Limb (tissue), 2 donors: ENCODE measurements around the gene C9orf78.

Experiments
- DNase-seq, 2 donors: peaks; one replicate each; pipeline ENCODE4 v3.0.0-alpha.2; 2016; ENCODE audit errors: extremely low spot score in 2 of 2

The C9orf78 gene, protein sequence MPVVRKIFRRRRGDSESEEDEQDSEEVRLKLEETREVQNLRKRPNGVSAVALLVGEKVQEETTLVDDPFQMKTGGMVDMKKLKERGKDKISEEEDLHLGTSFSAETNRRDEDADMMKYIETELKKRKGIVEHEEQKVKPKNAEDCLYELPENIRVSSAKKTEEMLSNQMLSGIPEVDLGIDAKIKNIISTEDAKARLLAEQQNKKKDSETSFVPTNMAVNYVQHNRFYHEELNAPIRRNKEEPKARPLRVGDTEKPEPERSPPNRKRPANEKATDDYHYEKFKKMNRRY

DNA sequence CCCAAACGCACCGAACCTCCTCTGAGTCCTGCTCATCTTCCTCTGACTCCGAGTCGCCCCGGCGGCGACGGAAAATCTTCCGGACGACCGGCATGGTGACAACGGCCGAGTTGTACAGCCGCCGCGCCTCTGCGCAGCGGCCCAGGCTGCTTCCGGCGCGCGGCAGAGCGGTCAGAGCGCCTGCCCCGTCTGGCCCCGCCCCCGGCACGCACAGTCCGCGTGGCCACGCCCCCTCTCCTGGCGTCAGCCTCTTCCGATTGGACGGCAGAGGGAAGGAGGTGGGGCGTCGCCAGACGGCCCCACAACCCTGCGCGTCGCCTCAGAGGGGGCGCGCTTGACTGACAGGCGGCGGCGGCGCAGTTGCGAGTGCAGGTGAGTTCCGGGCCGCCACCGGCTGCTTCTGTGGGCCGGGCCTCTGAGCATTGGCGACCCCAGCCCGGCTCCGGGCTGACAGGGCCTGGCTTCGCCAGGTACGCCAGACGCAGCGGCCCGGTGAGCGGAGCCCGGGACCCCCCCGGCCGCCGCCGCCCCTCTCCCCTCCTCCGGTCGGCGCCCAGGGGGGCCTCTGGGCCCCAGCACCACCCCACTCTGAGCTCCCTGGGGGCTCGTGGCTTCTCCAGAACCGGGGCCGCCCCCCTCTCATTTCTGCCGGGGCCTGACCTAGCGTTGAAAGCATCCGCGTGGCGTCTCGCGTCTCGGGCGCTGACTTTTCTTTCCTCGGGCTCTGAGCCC is at the start of gene C9orf78, which contains the start of gene USP20:
C9orf78 (minus strand) TSS at position 148 of the 732 bp plus-strand sequence; CDS start at position 94, 54 bp downstream.
USP20 (plus strand) TSS at position 331 of the 732 bp plus-strand sequence. CDS start 17,098 bp downstream, outside the sequence.
- DNase-seq = peak; percentile 98

DNA sequence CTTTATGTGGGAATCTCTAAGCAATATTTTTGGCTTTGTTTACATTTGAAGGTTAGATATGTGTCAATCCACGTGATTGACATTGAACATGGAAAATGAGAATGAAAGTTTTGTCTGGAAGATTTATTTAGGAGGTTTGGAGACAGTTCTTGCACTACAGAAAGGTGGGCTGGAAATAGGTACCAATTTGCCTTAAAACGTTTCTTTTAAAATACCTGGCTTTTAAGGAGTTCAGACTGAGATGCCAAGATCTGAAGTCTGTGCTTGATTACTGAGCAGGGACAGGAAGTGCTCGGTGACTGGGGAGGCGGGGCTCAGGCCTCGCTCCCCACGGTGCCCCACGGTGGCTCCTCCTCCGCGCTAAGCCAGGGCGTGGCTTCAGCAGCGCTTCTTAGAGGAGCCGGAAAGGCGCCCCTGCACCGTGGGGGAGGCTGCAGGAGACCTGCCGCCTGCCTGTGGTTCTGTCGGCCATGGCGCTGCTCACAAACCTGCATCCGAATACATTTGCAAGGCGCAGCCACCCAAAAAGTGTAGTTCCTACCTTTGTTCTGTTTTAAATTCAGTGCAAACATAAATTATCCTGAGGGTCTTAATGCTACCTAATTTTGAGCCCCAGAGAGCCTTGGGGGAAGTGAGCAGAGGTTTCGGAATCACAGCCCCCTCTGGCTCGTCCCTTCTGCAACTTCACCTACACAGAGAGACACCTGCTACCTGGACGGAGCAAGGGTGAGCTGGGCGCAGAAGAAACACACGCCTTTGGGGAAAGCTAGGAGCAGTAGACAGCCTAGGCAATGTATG is 49.3 kb upstream of the C9orf78 start:
- peak; percentile 59 to 83 for DNase-seq

GRCh38 chr9:129881547-129882324 is 46.7 kb upstream of the C9orf78 start:
- DNase-seq = no peak

- DNase-seq = peak; percentile 63 to 80
These were observed 45.8 kb upstream of the C9orf78 start for GRCh38 chr9:129880654-129881546.

DNA sequence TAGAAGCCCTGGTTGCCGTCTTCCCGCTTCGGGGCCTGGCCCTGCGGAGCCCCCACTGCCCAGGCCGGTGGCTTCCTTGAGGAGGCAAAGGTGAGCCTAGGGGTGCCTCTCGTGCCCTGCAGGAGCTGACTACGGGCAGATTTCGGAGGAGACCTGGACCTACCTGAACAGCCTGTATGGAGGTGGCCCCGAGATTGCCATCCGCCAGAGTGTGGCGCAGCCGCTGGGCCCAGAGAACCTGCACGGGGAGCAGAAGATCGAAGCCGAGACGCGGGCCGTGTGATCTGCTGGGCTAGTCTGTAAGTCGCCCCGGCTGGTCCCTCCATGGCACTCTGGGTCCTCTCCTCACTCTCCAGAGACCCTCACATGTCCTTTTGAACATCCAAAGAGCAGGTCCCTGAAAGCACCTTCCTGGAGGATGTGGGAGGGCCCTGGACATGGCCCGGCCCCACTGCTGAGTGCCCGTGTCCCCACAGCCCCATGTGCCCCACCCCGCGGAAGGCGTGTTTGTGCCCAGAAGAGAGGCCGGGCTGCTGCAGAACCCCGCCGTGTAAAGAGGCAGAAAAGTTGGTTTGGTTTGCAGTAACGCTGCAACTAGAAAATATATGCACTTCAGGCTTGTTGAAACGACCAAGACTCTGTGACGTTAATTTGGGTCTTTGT is 45.0 kb upstream of the C9orf78 start:
- DNase-seq = no peak

DNA sequence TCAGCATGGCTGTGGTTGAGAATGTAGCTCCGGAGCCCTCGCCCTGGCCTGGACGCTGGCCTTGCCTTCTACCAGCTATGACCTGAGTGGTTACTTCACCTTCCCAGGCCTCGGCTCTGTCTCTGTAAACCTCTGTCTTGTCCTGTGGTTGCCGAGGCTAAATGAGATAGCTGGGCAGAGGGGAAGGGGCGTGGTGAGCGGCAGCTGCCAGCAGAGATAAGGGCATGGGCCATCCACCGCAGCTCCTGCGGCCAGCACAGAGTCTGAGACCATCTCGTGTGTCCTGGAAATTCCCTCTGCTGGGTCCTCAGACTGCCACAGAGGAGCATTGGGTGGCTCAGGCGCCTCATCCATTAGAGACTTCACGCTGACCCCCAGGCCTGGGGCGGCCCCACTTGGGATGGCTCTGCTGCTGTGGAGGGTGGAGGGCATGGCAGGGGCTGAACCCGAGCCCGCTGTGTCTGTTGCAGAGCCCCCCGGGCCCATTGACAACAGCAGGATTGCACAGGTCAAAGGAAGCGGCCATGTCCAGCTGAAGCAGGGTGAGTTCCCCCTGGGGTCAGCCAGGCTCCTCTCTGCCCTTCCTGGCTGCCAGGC is 44.1 kb upstream of the C9orf78 start:
- DNase-seq = no peak

DNA sequence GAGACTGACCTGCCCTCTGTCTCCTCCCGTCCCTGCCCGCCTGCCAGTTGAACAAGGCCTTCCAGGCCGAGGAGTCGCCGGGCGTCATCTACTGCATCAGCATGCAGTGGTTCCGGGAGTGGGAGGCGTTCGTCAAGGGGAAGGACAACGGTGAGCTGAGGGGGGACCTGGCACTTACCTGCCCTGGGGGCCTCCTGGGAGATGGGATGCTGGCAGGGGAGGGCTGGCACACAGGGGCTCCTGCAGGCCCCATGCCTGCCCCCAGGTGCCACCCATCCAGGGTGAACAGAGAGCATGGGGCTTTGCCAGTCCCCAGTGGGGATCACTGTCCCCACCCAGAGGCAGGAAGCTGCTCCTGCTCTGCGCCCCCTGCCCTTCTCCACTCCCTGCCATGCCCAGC is 43.2 kb upstream of the C9orf78 start:
- no peak for DNase-seq

DNA sequence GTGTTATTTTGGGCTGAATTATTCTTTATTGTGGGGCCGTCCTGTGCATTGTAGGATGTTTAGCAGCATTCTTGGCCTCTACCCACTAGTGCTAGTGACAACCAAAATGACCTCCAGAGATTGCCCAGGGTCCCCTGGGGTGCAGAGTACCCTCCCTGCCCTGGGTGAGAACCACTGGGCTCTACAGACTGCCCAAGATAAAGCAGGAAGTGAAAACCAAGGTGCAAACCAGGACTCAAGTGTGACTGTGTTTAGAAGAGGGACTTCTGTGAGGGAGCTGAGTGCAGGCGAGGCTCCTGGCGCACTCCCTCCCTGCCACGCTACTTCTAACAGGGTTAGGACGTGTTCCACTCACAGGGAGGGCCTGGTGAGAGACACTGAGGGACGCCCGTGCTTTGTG is 41.7 kb upstream of the C9orf78 start:
- no peak for DNase-seq

GRCh38 chr9:129875687-129876395 is 40.8 kb upstream of the C9orf78 start:
- peak in 1 of 2 donors; percentile 63 for DNase-seq

DNA sequence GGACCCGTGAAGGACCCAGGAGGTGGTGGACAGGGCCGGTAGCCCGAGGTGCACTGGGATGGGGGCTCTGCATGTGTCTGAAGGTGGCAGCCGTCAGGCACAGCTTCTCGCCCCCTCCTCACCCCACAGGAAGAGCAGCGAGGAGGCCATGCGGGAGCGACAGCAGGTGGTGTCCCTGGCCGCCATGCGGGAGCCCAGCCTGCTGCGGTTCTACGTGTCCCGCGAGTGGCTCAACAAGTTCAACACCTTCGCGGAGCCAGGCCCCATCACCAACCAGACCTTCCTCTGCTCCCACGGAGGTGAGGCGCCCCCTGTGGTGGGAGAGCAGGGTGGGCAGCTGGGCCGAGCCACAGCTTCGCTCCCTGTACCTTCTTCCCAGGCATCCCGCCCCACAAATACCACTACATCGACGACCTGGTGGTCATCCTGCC is 40.1 kb upstream of the C9orf78 start:
- DNase-seq = no peak

DNA sequence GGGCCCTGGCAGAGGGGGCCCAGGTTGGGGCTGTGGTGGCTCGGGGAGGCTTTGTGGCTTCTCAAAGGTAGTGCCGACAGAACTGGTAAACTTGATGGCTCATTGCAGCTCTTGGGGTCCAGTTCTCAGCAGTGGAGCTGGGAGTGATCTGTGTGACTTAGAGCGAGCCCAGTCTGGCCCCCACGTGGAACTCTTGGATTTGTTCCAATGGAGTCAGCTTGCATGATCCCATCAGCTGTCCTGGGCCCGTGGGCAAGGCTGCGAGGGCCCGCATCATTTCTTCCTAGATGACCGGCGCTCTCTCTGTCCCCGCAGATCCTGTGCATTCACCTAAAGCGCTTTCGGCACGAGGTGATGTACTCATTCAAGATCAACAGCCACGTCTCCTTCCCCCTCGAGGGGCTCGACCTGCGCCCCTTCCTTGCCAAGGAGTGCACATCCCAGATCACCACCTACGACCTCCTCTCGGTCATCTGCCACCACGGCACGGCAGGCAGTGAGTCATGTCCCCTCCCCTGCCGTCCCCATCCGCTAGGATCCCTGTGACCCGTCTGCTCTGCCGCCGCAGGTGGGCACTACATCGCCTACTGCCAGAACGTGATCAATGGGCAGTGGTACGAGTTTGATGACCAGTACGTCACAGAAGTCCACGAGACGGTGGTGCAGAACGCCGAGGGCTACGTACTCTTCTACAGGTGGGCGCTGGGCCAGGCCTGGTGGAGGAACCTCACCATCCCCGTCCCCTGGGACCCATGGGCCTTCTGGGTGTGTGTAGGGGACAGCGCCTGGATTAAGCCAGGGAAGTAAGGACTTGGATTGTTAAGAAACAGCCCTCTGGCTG is 39.4 kb upstream of the C9orf78 start:
- no peak for DNase-seq

DNA sequence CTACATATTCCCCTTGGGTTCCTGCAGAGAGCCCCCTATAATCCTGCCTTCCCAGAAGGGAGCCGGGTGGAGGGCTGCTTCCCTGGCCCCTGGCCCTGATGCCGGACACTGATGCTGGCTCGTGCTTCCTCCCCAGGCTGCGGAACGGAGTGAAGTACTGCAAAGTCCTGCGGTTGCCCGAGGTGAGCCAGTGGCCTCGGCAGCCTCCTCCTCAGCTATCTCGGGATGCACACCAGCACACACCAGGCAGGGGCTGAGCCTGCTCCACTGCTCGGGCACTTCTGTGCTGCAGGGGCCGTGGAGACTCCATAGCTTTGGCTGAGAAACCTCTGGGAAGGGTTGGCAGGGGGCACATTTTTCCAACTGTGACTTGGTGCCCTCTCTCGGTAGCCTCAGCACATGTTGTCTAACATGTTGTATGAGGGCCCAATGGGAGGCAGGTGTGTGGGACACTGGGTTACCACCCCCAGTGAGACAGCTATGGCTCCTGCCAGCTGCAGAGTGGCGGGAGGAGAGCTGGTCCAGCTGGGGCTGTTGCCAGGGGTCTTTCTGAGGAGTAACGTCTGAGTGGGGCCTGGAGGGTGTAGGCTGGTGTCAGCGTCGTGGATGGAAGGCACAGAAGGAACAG is 38.6 kb upstream of the C9orf78 start:
- DNase-seq = no peak

GRCh38 chr9:129871046-129871445 is 36.0 kb upstream of the C9orf78 start:
- no peak for DNase-seq

DNA sequence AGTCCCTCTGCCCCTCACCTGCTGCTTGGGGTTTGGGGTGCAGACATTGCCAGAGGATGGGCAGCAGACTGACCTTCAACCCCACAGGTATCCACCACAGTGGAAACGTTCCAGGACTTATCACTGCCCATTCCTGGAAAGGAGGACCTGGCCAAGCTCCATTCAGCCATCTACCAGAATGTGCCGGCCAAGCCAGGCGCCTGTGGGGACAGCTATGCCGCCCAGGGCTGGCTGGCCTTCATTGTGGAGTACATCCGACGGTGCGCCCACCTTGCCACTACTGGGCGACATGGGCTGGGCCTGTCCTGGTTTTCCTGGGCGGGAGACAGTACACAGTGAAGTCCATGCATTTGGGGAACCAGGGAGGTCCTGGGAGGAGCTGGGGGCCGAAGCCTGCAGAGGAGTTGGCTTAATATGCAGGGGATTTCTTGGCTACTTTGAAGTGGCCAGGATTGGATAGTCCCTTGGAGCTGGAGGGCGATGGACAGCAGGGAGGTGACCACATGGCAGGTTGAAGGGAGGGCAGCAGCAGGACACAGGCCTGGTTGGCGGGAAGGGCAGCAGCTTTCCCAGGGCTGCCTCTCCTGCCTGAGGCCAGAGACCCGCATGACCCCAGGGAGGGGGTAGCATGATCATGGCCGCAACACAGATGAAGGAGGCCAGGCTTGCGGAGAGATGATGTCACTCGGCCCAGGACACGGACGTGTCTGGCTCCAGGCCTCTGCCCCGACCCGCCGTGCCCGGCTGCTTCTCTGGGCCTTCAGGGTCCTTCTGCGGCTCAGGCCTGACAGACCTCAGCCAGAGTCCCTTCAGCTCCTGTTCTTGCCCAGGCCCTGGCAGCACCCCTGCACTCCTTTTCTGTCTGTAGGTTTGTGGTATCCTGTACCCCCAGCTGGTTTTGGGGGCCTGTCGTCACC is 34.8 kb upstream of the C9orf78 start:
- no peak for DNase-seq

DNA sequence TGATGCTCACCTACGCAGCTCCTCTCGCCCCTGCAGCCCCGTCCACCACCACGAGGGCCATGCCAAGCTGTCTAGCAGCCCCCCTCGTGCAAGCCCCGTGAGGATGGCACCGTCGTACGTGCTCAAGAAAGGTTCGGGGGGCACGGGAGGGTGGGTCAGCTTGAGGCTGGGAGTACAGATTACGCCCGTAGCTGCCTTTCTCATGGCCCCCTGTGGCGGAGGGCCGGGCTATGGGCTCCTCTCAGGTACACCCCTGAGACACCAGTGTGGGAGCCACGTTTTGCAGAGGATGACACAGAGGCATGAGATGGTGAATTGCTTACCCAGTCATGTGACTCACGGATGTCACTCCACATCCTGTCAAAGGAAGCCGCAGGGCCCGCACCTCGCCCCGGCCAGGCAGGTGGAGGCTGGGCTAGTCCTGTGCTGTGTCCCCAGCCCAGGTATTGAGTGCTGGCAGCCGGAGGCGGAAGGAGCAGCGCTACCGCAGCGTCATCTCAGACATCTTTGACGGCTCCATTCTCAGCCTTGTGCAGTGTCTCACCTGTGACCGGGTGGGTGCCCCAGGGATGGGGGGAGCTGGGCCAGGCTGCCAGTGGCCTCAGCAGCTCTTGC is 33.9 kb upstream of the C9orf78 start:
- DNase-seq = no peak
